NCI-H1105 (cell line): ENCODE measurements around the gene ABCB9.
A peak's percentile ranks its signal among the peaks of the same experiment; 100 is the strongest.
"Not testable (repeated sequence)": the region's sequence is repeated elsewhere in the genome, so short reads cannot be mapped to it uniquely, and the experiment has no call there.

Source experiments
- DNase-seq: peaks from one replicate; lab custom pipeline; 2025; lab: John Stamatoyannopoulos, UW

ABCB9 gene

GRCh38 chr12:122895320-122895703 lies 71.0 kb downstream of the ABCB9 start:
- DNase-seq = no peak

- DNase-seq = no peak
These were observed 71.8 kb downstream of the ABCB9 start for GRCh38 chr12:122894193-122895121.

GRCh38 chr12:122893208-122894153 lies 72.8 kb downstream of the ABCB9 start:
- no peak for DNase-seq

- not testable (repeated sequence) for DNase-seq
These were observed 73.5 kb downstream of the ABCB9 start for GRCh38 chr12:122892724-122893123.

- no peak for DNase-seq
These were observed 74.4 kb downstream of the ABCB9 start for GRCh38 chr12:122891661-122892525.

GRCh38 chr12:122889761-122890520 lies 76.3 kb downstream of the ABCB9 start:
- no peak for DNase-seq

GRCh38 chr12:122888232-122888752 lies 78.0 kb downstream of the ABCB9 start:
- DNase-seq = peak; percentile 71

GRCh38 chr12:122887819-122888212 lies 78.4 kb downstream of the ABCB9 start:
- no peak for DNase-seq

- DNase-seq = no peak
These were observed 79.1 kb downstream of the ABCB9 start for GRCh38 chr12:122886851-122887818.

GRCh38 chr12:122886161-122886560 lies 80.1 kb downstream of the ABCB9 start:
- no peak for DNase-seq

- no peak for DNase-seq
These were observed 81.4 kb downstream of the ABCB9 start for GRCh38 chr12:122884860-122885259.

- DNase-seq = no peak
These were observed 82.0 kb downstream of the ABCB9 start for GRCh38 chr12:122884091-122884826.

- no peak for DNase-seq
These were observed 83.2 kb downstream of the ABCB9 start for GRCh38 chr12:122882908-122883558.

- DNase-seq = no peak
These were observed 85.6 kb downstream of the ABCB9 start for GRCh38 chr12:122880668-122881067.

- no peak for DNase-seq
These were observed 86.1 kb downstream of the ABCB9 start for GRCh38 chr12:122880155-122880667.
